GM12801 (cell line): ENCODE data around the gene ROCK1.

Experiments
- TF ChIP-seq, protein P1 (sequence below): IDR thresholded peaks from one replicate; pipeline ENCODE4 v1.5.1; 2011; ENCODE audit warnings: control low read depth; ENCODE audit not compliant: insufficient read length; ENCODE audit errors: extremely low read depth

Gene ROCK1

DNA sequence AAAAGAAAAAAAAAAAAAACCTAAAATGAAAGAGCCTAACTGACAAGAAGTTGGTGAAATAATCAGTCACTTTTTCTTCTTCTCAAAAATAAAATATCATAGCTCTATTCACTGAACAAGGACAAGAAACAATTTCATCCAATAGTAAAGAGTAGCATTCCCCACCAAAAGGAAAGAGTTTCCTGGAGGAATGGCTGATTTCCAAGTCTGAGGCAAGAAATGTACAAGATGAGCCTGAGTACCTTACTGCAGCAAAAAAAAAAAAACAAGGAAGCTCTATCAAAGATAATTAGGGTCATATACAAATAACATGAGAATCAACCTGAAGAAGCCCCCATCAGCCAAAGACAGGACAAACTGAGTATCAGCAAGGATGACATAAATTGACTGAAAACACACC, 11.5 kb downstream of the ROCK1 start:
- TF ChIP-seq, protein P1, sequence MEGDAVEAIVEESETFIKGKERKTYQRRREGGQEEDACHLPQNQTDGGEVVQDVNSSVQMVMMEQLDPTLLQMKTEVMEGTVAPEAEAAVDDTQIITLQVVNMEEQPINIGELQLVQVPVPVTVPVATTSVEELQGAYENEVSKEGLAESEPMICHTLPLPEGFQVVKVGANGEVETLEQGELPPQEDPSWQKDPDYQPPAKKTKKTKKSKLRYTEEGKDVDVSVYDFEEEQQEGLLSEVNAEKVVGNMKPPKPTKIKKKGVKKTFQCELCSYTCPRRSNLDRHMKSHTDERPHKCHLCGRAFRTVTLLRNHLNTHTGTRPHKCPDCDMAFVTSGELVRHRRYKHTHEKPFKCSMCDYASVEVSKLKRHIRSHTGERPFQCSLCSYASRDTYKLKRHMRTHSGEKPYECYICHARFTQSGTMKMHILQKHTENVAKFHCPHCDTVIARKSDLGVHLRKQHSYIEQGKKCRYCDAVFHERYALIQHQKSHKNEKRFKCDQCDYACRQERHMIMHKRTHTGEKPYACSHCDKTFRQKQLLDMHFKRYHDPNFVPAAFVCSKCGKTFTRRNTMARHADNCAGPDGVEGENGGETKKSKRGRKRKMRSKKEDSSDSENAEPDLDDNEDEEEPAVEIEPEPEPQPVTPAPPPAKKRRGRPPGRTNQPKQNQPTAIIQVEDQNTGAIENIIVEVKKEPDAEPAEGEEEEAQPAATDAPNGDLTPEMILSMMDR = no peak

DNA sequence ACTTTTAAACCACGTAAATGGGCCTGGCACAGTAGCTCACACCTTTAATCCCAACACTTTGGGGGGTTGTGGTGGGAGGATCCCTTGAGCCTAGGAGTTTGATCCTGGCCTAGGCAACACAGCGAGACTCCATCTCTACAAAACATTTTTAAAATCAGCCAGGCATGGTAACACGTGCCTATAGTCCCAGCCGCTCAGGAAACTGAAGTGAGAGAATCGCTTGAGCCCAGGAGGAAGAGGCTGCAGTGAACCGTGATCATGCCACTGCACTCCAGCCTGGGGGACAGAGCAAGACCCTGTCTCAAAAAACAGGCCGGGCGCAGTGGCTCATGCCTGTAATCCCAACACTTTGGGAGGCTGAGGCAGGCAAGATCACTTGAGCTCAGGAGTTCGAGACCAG, 12.2 kb downstream of the ROCK1 start:
- TF ChIP-seq, protein P1 = no peak

DNA sequence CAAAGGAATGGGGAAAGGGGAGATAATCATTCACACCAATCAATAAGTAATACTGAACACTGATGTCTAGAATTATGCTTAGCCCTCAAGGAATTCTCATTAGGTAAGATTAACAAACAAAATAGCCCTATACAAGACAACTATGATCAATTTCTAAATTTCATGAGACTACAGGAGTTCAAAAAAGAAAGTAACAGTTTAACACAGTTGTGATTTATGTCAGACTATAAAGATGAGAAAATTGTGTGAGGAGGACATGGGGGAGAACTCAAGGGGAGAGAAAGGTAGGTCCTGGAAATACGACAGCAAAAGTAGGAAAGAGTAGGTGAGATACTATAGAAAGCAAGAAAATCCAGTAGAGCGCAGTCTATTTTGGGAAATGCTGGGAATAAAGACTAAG, 14.9 kb downstream of the ROCK1 start:
- TF ChIP-seq, protein P1 = no peak

DNA sequence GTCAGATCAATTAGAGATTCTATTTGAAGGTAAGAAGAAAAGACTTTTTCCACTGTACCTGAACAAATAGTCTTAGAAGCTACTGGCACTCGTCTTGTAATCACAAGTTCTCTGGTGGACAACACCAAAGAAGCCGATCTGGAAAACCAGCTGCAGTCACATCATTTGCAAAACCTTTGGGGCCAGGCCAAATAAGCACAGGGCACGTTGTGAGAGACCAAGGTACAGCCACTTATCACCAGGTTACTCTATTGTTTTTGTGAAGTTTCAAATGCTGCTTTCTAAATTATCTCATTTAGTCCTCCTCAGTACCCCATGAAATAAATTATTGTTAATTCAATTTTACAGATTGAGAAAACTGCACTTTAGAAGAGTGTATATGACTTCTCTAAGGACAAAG, 18.5 kb downstream of the ROCK1 start:
- TF ChIP-seq, protein P1 = no peak

DNA sequence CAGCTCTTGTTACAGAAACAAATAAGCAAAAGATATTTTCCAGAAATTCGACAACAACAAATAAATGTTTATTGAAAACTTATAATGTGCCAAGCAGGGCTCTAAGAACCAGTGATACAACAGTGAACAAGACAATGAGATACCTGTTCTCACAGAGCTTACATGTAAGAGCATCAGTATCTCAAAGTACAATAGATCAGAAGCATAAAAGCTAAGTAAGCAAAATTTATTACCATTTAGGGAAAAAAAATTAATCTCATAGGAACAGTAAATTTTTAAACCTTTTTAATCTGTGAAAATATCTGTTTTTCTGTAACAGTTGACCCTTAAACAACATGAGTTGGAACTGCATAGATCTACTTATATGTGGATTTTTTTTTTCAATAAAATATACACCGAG, 20.9 kb downstream of the ROCK1 start:
- TF ChIP-seq, protein P1 = no peak

DNA sequence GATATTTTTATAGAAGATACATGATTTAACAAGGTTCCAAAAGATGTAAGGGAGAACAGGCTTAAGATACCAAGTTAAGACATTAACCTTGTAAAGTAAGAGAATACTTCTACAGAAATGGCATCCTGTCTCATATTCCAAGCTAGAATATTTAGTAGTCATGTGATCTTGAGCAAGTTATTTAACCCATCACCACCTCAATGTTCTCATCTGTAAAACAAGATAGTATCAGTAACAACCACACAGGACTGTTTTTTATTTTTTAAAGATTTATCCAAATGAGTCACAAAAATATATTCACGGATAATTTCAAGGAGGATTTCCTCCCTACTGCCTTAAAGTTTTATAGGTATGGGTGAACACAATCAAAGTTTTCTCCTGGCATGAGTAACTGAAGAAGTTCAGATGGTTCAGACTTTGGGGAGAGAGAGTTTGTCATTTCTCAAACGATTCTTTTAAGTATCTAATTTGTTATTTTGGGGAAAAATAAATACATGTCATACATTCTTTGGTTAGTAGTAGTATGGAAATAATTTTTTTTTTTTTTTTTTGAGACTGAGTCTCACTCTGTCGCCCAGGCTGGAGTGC, 25.9 kb downstream of the ROCK1 start:
- TF ChIP-seq, protein P1 = no peak

DNA sequence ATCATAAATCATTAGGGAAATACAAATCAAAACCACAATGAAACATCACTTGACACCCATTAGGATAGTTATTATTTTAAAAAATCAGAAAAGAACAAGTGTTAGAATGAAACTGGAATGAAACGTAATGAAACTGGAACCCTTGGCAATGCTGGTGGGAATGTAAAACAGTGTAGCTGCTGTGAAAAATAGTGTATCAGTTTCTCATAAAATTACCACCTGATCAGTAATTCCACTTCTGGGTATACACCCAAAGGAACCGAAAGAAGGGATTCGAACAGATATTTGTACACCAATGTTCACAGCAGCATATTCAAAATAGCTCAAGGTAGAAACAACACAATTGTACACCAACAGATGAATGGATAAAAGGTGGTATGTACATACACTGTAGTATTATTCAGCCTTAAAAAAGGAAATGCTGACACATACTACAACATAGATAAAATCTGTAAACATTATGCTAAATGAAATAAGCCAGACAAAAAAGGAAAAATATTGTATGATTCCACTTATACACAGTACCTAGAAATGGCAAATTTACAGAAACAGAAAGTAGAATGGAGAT, 27.0 kb downstream of the ROCK1 start:
- TF ChIP-seq, protein P1 = no peak
